DOHH2 (cell line): Measurements from ENCODE around the gene GSG1.

Experiments used
- H3F3A ChIP-seq: fragments of 200-600 bp; sonication (generic), shearing (Covaris generic); 2 replicates; pipeline ENCODE4 v1.6.0; 2016; ENCODE audit warnings: antibody characterized with exemption, mild to moderate bottlenecking; ENCODE audit not compliant: control insufficient read depth, insufficient read depth
- H3K27ac ChIP-seq: fragments of 200-600 bp; sonication (generic); 2 replicates; pipeline ENCODE4 v1.5.1; 2014; ENCODE audit warnings: low read depth, mild to moderate bottlenecking, low read length, moderate library complexity
- H3K27me3 ChIP-seq: fragments of 200-600 bp; sonication (generic); 2 replicates; pipeline ENCODE4 v1.6.1; 2014; ENCODE audit warnings: mild to moderate bottlenecking, low read length, mixed read lengths; ENCODE audit not compliant: control insufficient read depth
- H3K36me3 ChIP-seq: fragments of 200-600 bp; sonication (generic); 2 replicates; pipeline ENCODE4 v1.6.1; 2014; ENCODE audit warnings: mild to moderate bottlenecking, low read length, moderate library complexity, mixed read lengths; ENCODE audit not compliant: control insufficient read depth
- H3K4me1 ChIP-seq: fragments of 200-600 bp; sonication (generic); 2 replicates; pipeline ENCODE4 v1.6.1; 2014; ENCODE audit warnings: mild to moderate bottlenecking, low read length, mixed read lengths; ENCODE audit not compliant: control insufficient read depth
- H3K4me2 ChIP-seq: fragments of 200-600 bp; sonication (generic); 2 replicates; pipeline ENCODE4 v1.6.0; 2014; ENCODE audit warnings: mild to moderate bottlenecking, low read length, moderate library complexity
- H3K4me3 ChIP-seq: fragments of 200-600 bp; sonication (generic); 2 replicates; pipeline ENCODE4 v1.5.1; 2014; ENCODE audit warnings: mild to moderate bottlenecking, low read length, mixed read lengths
- H3K79me2 ChIP-seq: fragments of 200-600 bp; sonication (generic); 2 replicates; pipeline ENCODE4 v1.6.1; 2014; ENCODE audit warnings: mild to moderate bottlenecking, low read length, mixed read lengths; ENCODE audit not compliant: control insufficient read depth
- H3K9me2 ChIP-seq: fragments of 200-600 bp; sonication (generic); replicated peaks from 2 replicates; pipeline ENCODE4 v1.6.1; 2014; ENCODE audit warnings: mild to moderate bottlenecking, low read length, mixed read lengths; ENCODE audit not compliant: control insufficient read depth
- H3K9me3 ChIP-seq: fragments of 200-600 bp; sonication (generic); 2 replicates; pipeline ENCODE4 v1.6.1; 2014; ENCODE audit warnings: antibody characterized with exemption, low read length, mixed read lengths; ENCODE audit not compliant: control insufficient read depth, insufficient read depth
- H4K20me1 ChIP-seq: fragments of 200-600 bp; sonication (generic); 2 replicates; pipeline ENCODE4 v1.6.0; 2014; ENCODE audit warnings: low read depth, mild to moderate bottlenecking, antibody characterized with exemption, low read length, moderate library complexity; ENCODE audit not compliant: control insufficient read depth, insufficient read depth
- CTCF ChIP-seq: fragments of 200-600 bp; sonication (generic); IDR thresholded peaks from one replicate; pipeline ENCODE4 v1.5.1; 2014; ENCODE audit warnings: antibody characterized with exemption, mild to moderate bottlenecking, low read depth, low read length; ENCODE audit not compliant: poor library complexity, severe bottlenecking
- EZH2phosphoT487 ChIP-seq: fragments of 200-600 bp; sonication (generic); IDR thresholded peaks from 2 replicates; pipeline ENCODE4 v1.6.1; 2017; ENCODE audit warnings: borderline replicate concordance, mild to moderate bottlenecking, antibody characterized with exemption, low read length, moderate library complexity, mixed read lengths

The GSG1 gene

GRCh38 chr12:13094367-13094766 is 9.1 kb downstream of the GSG1 start:
- Histone ChIP-seq H3K79me2 (no peaks in the 10 kb centered on the region), H3K36me3 (no peaks in the 10 kb centered on the region), H3K9me2 (no peaks in the 10 kb centered on the region), H3K27me3 (no peaks in the 10 kb centered on the region), H3K9me3 (no peaks in the 10 kb centered on the region), H3F3A (peaks cover 11% of the 10 kb centered on the region; the same call in 1 of the 2 replicates), H3K27ac (no peak overlapping the region), H3K4me3 (no peak overlapping the region), H4K20me1 (no peaks in the 10 kb centered on the region), H3K4me1 (peaks cover 30% of the 10 kb centered on the region), H3K4me2 (no peak overlapping the region)
- no peak for TF ChIP-seq EZH2phosphoT487
- TF ChIP-seq CTCF, result no peak

- Histone ChIP-seq H3K9me3 (no peaks in the 10 kb centered on the region), H3K79me2 (no peaks in the 10 kb centered on the region), H4K20me1 (no peaks in the 10 kb centered on the region), H3K4me3 (no peak overlapping the region), H3K4me2 (no peak overlapping the region), H3K9me2 (no peaks in the 10 kb centered on the region), H3K27me3 (no peaks in the 10 kb centered on the region), H3K27ac (no peak overlapping the region), H3K4me1 (peaks cover 25% of the 10 kb centered on the region), H3F3A (peaks cover 5% of the 10 kb centered on the region; the same call in 1 of the 2 replicates), H3K36me3 (no peaks in the 10 kb centered on the region)
- TF ChIP-seq EZH2phosphoT487 (no peak), CTCF (no peak)
These were observed 9.6 kb downstream of the GSG1 start for GRCh38 chr12:13093848-13094220.

GRCh38 chr12:13093191-13093847 is 10.1 kb downstream of the GSG1 start:
- no peak for TF ChIP-seq EZH2phosphoT487
- Histone ChIP-seq H3K9me3 (no peaks in the 10 kb centered on the region), H3K36me3 (no peaks in the 10 kb centered on the region), H3K27me3 (no peaks in the 10 kb centered on the region), H3K4me1 (peaks cover 20% of the 10 kb centered on the region), H3K9me2 (no peaks in the 10 kb centered on the region), H3K4me3 (no peak overlapping the region), H3K79me2 (no peaks in the 10 kb centered on the region), H3F3A (peaks cover under 1% of the 10 kb centered on the region; the same call in 1 of the 2 replicates), H3K4me2 (no peak overlapping the region), H4K20me1 (no peaks in the 10 kb centered on the region), H3K27ac (no peak overlapping the region)

GRCh38 chr12:13091832-13092231 is 11.6 kb downstream of the GSG1 start:
- H4K20me1 ChIP-seq, result no peaks in the 10 kb centered on the region
- H3K4me1 ChIP-seq, result peaks cover 6% of the 10 kb centered on the region
- TF ChIP-seq CTCF (no peak), EZH2phosphoT487 (no peak)
- H3K27ac ChIP-seq, result no peak overlapping the region
- no peaks in the 10 kb centered on the region for H3K79me2 ChIP-seq
- no peaks in the 10 kb centered on the region for H3K9me3 ChIP-seq
- no peaks in the 10 kb centered on the region for H3K36me3 ChIP-seq
- H3K4me3 ChIP-seq, result no peak overlapping the region
- no peak overlapping the region for H3K4me2 ChIP-seq
- no peaks in the 10 kb centered on the region for H3K27me3 ChIP-seq
- H3K9me2 ChIP-seq, result no peaks in the 10 kb centered on the region
- no peaks in the 10 kb centered on the region for H3F3A ChIP-seq
